Measurements from ENCODE around the gene NUMB. TPM values are rescaled to one million over a fixed set of nuclear protein-coding genes. Genes with fewer than 3 reads are reported as not detected.

The NUMB gene
- total and polyA plus RNA-seq, 2 of the 4 experiments (the other 2 are of a cell fraction) = 45.9 to 114 TPM

GRCh38 chr14:73239393-73240241, 218.7 kb downstream of the NUMB start (continued):
- no peak for TF ChIP-seq USF2 (IDR thresholded peaks at IDR 0.05; ENCODE audit: low read depth, low read length)

- BruUV-seq (replicated peaks) = no TSS peak
- DNase-seq (no peak), ATAC-seq (ENCODE audit: low read depth) (0 out of 2 replicates have a peak, but pooled peaks have one; percentile 16)
- peak overlapping the region; percentile 75 for H2AFZ ChIP-seq (replicated peaks; ENCODE audit: low read length, poor library complexity)
- no peak overlapping the region for H2BK15ac ChIP-seq (ENCODE audit: low read depth, low read length)
- H2BK5ac ChIP-seq (ENCODE audit: low read depth, low read length, poor library complexity, severe bottlenecking) = no peak overlapping the region
- intact Hi-C loops (cut with micrococcal nuclease) (no loop called here), dilution Hi-C loops (cut with HindIII; ENCODE audit: low sequenced_read_pairs, unreplicated experiment) (no loop called here), in situ Hi-C loops (cut with MboI; ENCODE audit: low sequenced_read_pairs) (no loop called here)
- ChIA-PET CTCF (interaction anchor here (0.6 kb wide), 1 partner anchor 33 kb away, joined by 3 read pairs; no protein-coding TSS in a partner anchor), POLR2A (ENCODE audit: unreplicated experiment) (no interaction called here)
- H3K27ac ChIP-seq (ENCODE audit: insufficient read depth, low read length) = no peak overlapping the region
- H3K4me1 ChIP-seq (ENCODE audit: control insufficient read depth, insufficient read depth, low read length) = peaks cover 21% of the 10 kb centered on the region
- no peak overlapping the region for H4K91ac ChIP-seq (ENCODE audit: insufficient read depth, low read depth, low read length)
- H3K23ac ChIP-seq (ENCODE audit: low read depth, low read length) = peak overlapping the region; percentile 80
- H3K14ac ChIP-seq (replicated peaks; ENCODE audit: low read depth, low read length) = no peak overlapping the region; the same call in 1 of the 2 replicates
- no peak overlapping the region for H3K9ac ChIP-seq (ENCODE audit: low read depth, low read length)
- H3K4me3 ChIP-seq (ENCODE audit: insufficient read depth, low read depth, low read length) = no peak overlapping the region
- H2AK9ac ChIP-seq (replicated peaks; ENCODE audit: low read depth, low read length, poor library complexity) = peak overlapping the region; percentile 57
- peaks cover 5% of the 10 kb centered on the region; the same call in 1 of the 2 replicates for H4K20me1 ChIP-seq (ENCODE audit: insufficient read depth, low read length)
- H3K18ac ChIP-seq (ENCODE audit: low read depth, low read length) = no peak overlapping the region
- peaks cover 4% of the 10 kb centered on the region for H3K9me1 ChIP-seq (ENCODE audit: insufficient read depth, low read length)
- no peak overlapping the region for H2AK5ac ChIP-seq (ENCODE audit: low read depth, low read length)
- H3K79me1 ChIP-seq (ENCODE audit: low read depth in 1 of 2, low read length in 2 of 2) = 0 out of 4 replicates have a peak, but pooled peaks cover 0 to 4% of the 10 kb centered on the region in 2 experiments
- peak overlapping the region; percentile 33 for H3K4me2 ChIP-seq (ENCODE audit: low read depth, low read length)
- 58% methylated on average over 5 of the region's 11 CpGs; no CpG with 5 or more reads in 1 of the 2 experiments for WGBS, 2 experiments (ENCODE audit: extremely low coverage in 2 of 2, insufficient read length in 1 of 2)
- no peaks in the 10 kb centered on the region for H3K36me3 ChIP-seq (ENCODE audit: control insufficient read depth, insufficient read depth, low read length)
- H4K5ac ChIP-seq (ENCODE audit: low read depth, low read length) = no peak overlapping the region
- peaks cover 2% of the 10 kb centered on the region for H3K9me3 ChIP-seq (ENCODE audit: control insufficient read depth, insufficient read depth, low read length)
- no peak overlapping the region; the same call in 1 of the 2 replicates for H2BK20ac ChIP-seq (ENCODE audit: low read depth, low read length)
- no peak overlapping the region for H2BK120ac ChIP-seq (ENCODE audit: low read depth, low read length)
- peaks cover 51% of the 10 kb centered on the region for H3K27me3 ChIP-seq (ENCODE audit: control insufficient read depth, insufficient read depth, low read length)
- peak overlapping the region; percentile 57; the same call in 1 of the 2 replicates for H3K4ac ChIP-seq (ENCODE audit: low read depth, low read length)
- H4K8ac ChIP-seq (ENCODE audit: low read depth in 2 of 2, low read length in 2 of 2) = no peak overlapping the region
- no peak overlapping the region for H3K56ac ChIP-seq (ENCODE audit: extremely low read depth, insufficient read depth, low read length)
- no peak for TF ChIP-seq POLR2A (IDR thresholded peaks at IDR 0.05; ENCODE audit: low read depth, low read length)
- no peak for TF ChIP-seq ELK1 (IDR thresholded peaks at IDR 0.05; ENCODE audit: borderline replicate concordance, low read depth, low read length)
- no peak for TF ChIP-seq USF2 (IDR thresholded peaks at IDR 0.05; ENCODE audit: low read depth, low read length)
- no peak for TF ChIP-seq MAZ (IDR thresholded peaks at IDR 0.05; ENCODE audit: borderline replicate concordance, low read depth, low read length)
- TF ChIP-seq RAD21 (IDR thresholded peaks at IDR 0.05; ENCODE audit: low read length) = no peak
- TF ChIP-seq BHLHE40 (IDR thresholded peaks at IDR 0.05; ENCODE audit: low read depth, low read length) = no peak
- TF ChIP-seq CHD1 (IDR thresholded peaks at IDR 0.05; ENCODE audit: low read depth, low read length) = no peak
- TF ChIP-seq NFE2L2 (IDR thresholded peaks at IDR 0.05; ENCODE audit: low read depth, low read length) = no peak
- TF ChIP-seq CEBPB (IDR thresholded peaks at IDR 0.05; ENCODE audit: low read depth, low read length) = no peak
- no peak for TF ChIP-seq SMC3 (IDR thresholded peaks at IDR 0.05; ENCODE audit: low read depth, low read length)
Observed at GRCh38 chr14:73238941-73239340, 219.4 kb downstream of the NUMB start.

All from IMR-90 (cell line).